Activated B cell treated with CpG ODN at 0.5 μM for 24 hours (primary cell): ENCODE data around the gene ITGB8. TPM values are rescaled to one million over a fixed set of nuclear protein-coding genes. Genes with fewer than 3 reads are reported as not detected.

Source experiments
- ATAC-seq: fragments of 200-7000 bp; cut with Tn5 transposase; one replicate; pipeline ENCODE4 v1.10.0; 2021; ENCODE audit warnings: low read depth, mild to moderate bottlenecking, moderate library complexity
- CTCF ChIA-PET: fragments of 350-600 bp; sonication (Branson Sonifier 250); formaldehyde crosslinking; loops from one replicate; lab custom pipeline; 2021; ENCODE audit warnings: antibody characterized with exemption; lab: Charles Lee
- POLR2A ChIA-PET: fragments of 350-600 bp; sonication (Branson Sonifier 250); formaldehyde crosslinking; loops from one replicate; lab custom pipeline; 2021; ENCODE audit warnings: antibody characterized with exemption; lab: Charles Lee
- DNase-seq: peaks from one replicate; pipeline ENCODE4 v3.0.0; 2022
- H3K27ac Mint-ChIP-seq: one replicate; pipeline ENCODE4 v1.8.0; 2020; ENCODE audit warnings: mixed read lengths
- H3K27me3 Mint-ChIP-seq: one replicate; pipeline ENCODE4 v1.8.0; 2021; ENCODE audit warnings: mixed read lengths
- H3K36me3 Mint-ChIP-seq: one replicate; pipeline ENCODE4 v1.8.0; 2021; ENCODE audit warnings: low read depth, mixed read lengths
- H3K4me1 Mint-ChIP-seq: one replicate; pipeline ENCODE4 v1.8.0; 2021; ENCODE audit warnings: mixed read lengths
- H3K4me3 Mint-ChIP-seq: one replicate; pipeline ENCODE4 v1.8.0; 2020; ENCODE audit warnings: mild to moderate bottlenecking, mixed read lengths
- H3K9me3 Mint-ChIP-seq: one replicate; pipeline ENCODE4 v1.8.0; 2020; ENCODE audit warnings: mixed read lengths
- CTCF ChIP-seq: fragments of 200-600 bp; IDR thresholded peaks from one replicate; pipeline ENCODE4 v1.8.0; 2022; ENCODE audit warnings: antibody characterized with exemption, mild to moderate bottlenecking
- intact Hi-C: fragments of 100-400 bp; cut with micrococcal nuclease; formaldehyde crosslinking; loops from one replicate; pipeline ENCODE4 v1.15.1; 2024
- total RNA-seq: library from RNA; stranded (reverse); gene quantifications from 2 replicates; pipeline ENCODE4 v1.2.3, GENCODE V29; 2022

Gene ITGB8
- total RNA-seq, 1 donor from 2014 or later, result 0.75 TPM

GRCh38 chr7:20399521-20399920, 68.8 kb downstream of the ITGB8 start:
- no peaks in the 10 kb centered on the region for H3K9me3 Mint-ChIP-seq
- no peak overlapping the region for H3K27ac Mint-ChIP-seq
- no peak for DNase-seq
- no peaks in the 10 kb centered on the region for H3K36me3 Mint-ChIP-seq
- H3K4me1 Mint-ChIP-seq, result no peaks in the 10 kb centered on the region
- no peak for TF ChIP-seq CTCF
- H3K4me3 Mint-ChIP-seq, result no peak overlapping the region
- H3K27me3 Mint-ChIP-seq, result no peaks in the 10 kb centered on the region
- ATAC-seq, result no peak
- ChIA-PET CTCF (no interaction called here), POLR2A (no interaction called here)
- intact Hi-C loops, result no loop called here

DNA sequence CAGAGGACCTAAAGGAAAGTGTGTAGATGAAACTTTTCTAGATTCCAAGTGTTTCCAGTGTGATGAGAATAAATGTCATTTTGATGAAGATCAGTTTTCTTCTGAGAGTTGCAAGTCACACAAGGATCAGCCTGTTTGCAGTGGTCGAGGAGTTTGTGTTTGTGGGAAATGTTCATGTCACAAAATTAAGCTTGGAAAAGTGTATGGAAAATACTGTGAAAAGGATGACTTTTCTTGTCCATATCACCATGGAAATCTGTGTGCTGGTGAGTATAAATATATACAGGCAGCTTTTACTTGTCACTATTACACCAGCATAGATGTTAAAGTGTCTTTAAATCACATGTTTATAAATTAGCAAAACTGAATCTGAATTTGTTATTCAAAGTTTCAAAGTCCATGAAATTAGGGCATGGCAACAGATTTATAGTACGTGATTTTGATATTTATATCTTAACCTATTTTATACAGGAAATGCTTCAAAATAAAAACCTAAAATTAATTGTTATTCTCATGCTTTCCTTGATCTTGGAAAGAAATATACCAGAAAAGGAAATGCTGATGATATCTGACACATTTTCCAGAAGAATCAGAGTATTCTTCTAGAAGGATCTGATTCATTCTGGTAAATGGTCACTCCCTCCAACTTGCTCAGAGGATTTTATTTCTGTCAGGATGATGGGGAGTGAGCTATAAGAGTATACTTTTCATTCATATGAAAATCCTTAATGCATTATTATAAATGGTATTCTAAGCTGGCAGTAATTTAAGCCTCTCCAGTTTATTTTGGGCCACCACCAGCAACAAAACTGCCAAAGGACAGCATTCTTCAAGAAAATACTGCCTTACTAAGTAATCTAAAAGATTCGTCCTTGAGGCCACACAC, 71.4 kb downstream of the ITGB8 start:
- no peaks in the 10 kb centered on the region for H3K9me3 Mint-ChIP-seq
- CTCF ChIA-PET, result interaction anchor here (0.7 kb wide), 1 partner anchor 418 kb away, joined by 3 read pairs; no protein-coding TSS in a partner anchor
- POLR2A ChIA-PET, result no interaction called here
- no peak overlapping the region for H3K4me3 Mint-ChIP-seq
- ATAC-seq (no peak), DNase-seq (no peak)
- no peak for TF ChIP-seq CTCF
- intact Hi-C loops, result loop anchor here (1.0 kb wide), 1 partner anchor 648 kb away; no protein-coding TSS in a partner anchor
- no peaks in the 10 kb centered on the region for H3K4me1 Mint-ChIP-seq
- H3K36me3 Mint-ChIP-seq, result no peaks in the 10 kb centered on the region
- H3K27ac Mint-ChIP-seq, result no peak overlapping the region
- H3K27me3 Mint-ChIP-seq, result no peaks in the 10 kb centered on the region

DNA sequence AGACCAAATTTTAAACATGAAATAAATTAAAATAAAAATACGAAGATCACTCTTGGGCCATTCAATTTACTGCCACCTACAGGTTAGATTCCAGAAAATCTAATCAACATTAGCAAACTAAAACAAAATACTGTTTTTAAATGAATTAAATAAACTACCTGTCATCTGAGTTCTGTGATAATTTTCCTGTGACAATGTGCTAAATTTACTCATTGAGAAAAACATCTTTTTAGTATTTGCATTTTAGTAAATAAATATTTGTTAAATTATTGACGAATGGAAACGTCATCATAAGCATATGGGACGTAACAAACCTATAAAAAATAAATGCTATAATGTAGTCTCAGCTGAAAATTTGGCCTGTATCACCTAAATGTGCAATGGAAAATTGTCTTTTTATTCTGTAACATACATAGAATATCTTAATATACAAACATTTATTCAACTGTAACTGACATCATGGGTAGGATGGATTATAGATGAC, 72.1 kb downstream of the ITGB8 start:
- H3K4me1 Mint-ChIP-seq, result no peaks in the 10 kb centered on the region
- no peaks in the 10 kb centered on the region for H3K36me3 Mint-ChIP-seq
- no peak for TF ChIP-seq CTCF
- H3K27me3 Mint-ChIP-seq, result no peaks in the 10 kb centered on the region
- CTCF ChIA-PET, result interaction anchor here (0.7 to 0.9 kb wide), 2 partner anchors 419 to 647 kb away, joined by 3 read pairs; no protein-coding TSS in a partner anchor
- DNase-seq (no peak), ATAC-seq (no peak)
- H3K9me3 Mint-ChIP-seq, result no peaks in the 10 kb centered on the region
- H3K4me3 Mint-ChIP-seq, result no peak overlapping the region
- intact Hi-C loops, result loop anchor here (1.0 kb wide), 2 partner anchors 419 to 648 kb away; no protein-coding TSS in a partner anchor
- H3K27ac Mint-ChIP-seq, result no peak overlapping the region
- POLR2A ChIA-PET, result no interaction called here

DNA sequence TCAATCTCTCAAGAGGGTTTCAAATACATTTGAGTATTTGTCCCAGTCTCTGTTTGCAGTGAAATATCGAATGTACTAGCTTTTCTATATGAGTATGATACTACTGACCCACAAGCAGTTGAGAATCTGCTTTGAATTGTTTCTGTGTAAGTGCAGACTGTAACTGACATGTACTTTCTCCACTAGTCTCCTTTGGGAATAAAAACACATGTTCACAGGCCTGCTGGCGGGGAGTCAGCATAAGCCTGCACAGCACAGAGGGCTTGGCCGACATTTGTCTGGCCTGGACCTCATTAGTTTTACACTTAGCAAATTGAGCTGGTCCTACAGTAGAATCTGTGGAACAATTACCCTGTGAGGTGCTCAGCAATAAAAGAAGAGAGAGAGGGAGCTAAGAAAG, 72.6 kb downstream of the ITGB8 start:
- Mint-ChIP-seq H3K9me3 (no peaks in the 10 kb centered on the region), H3K27me3 (no peaks in the 10 kb centered on the region), H3K4me3 (no peak overlapping the region), H3K4me1 (no peaks in the 10 kb centered on the region), H3K36me3 (no peaks in the 10 kb centered on the region), H3K27ac (no peak overlapping the region)
- intact Hi-C loops, result loop anchor here (1.0 kb wide), 1 partner anchor 420 kb away; no protein-coding TSS in a partner anchor
- no peak for DNase-seq
- no peak for ATAC-seq
- ChIA-PET POLR2A (no interaction called here), CTCF (interaction anchor here (0.9 kb wide), 1 partner anchor 648 kb away, joined by 3 read pairs; no protein-coding TSS in a partner anchor)
- no peak for TF ChIP-seq CTCF

DNA sequence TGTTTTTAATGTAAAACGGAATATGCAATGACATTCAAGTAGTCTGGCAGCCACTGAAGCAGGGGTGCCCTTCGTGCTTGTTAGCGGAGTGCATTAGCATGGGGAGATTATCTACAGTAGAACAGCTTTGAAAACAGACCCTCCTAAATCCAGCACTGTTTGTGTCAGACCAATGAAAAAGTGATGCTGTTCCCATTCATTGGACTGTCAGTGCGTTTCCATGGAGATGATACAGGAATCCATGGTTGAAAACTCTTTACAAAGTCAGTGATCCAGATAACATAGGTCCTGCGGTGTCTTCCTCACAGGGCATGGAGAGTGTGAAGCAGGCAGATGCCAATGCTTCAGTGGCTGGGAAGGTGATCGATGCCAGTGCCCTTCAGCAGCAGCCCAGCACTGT, 73.6 kb downstream of the ITGB8 start:
- Mint-ChIP-seq H3K9me3 (no peaks in the 10 kb centered on the region), H3K4me3 (no peak overlapping the region), H3K27ac (no peak overlapping the region), H3K27me3 (no peaks in the 10 kb centered on the region), H3K36me3 (no peaks in the 10 kb centered on the region), H3K4me1 (no peaks in the 10 kb centered on the region)
- ATAC-seq, result no peak
- ChIA-PET CTCF (no interaction called here), POLR2A (no interaction called here)
- intact Hi-C loops, result no loop called here
- no peak for DNase-seq
- TF ChIP-seq CTCF, result no peak
